ENCODE measurements around the gene ACKR1.

Gene ACKR1

GRCh38 chr1:159222075-159222865 is 17.6 kb downstream of the ACKR1 start:
- no peak for DNase-seq (ENCODE audit: low read depth)

GRCh38 chr1:159223004-159223403 is 18.3 kb downstream of the ACKR1 start:
- DNase-seq (ENCODE audit: low read depth) = no peak

- no peak for DNase-seq (ENCODE audit: low read depth)
Observed at GRCh38 chr1:159228554-159228953, 23.9 kb downstream of the ACKR1 start.

GRCh38 chr1:159229260-159229885 is 24.7 kb downstream of the ACKR1 start:
- DNase-seq (ENCODE audit: low read depth) = no peak

- no peak for DNase-seq (ENCODE audit: low read depth)
Observed at GRCh38 chr1:159229896-159230295, 25.2 kb downstream of the ACKR1 start.

- no peak for DNase-seq (ENCODE audit: low read depth)
Observed at GRCh38 chr1:159239551-159240220, 35.0 kb downstream of the ACKR1 start.

GRCh38 chr1:159247266-159247665 is 42.6 kb downstream of the ACKR1 start:
- no peak for DNase-seq (ENCODE audit: low read depth)

GRCh38 chr1:159248311-159248710 is 43.6 kb downstream of the ACKR1 start:
- no peak for DNase-seq (ENCODE audit: low read depth)

GRCh38 chr1:159250638-159251216 is 46.1 kb downstream of the ACKR1 start:
- no peak for DNase-seq (ENCODE audit: low read depth)
